ENCODE measurements around the gene CEACAM20. TPM values are rescaled to one million over a fixed set of nuclear protein-coding genes. Genes with fewer than 3 reads are reported as not detected.
A peak's percentile ranks its signal among the peaks of the same experiment; 100 is the strongest.

Gene CEACAM20
- total RNA-seq, 4 donors from 2014 or later = 0.48 to 0.68 TPM; not detected in 2

DNA sequence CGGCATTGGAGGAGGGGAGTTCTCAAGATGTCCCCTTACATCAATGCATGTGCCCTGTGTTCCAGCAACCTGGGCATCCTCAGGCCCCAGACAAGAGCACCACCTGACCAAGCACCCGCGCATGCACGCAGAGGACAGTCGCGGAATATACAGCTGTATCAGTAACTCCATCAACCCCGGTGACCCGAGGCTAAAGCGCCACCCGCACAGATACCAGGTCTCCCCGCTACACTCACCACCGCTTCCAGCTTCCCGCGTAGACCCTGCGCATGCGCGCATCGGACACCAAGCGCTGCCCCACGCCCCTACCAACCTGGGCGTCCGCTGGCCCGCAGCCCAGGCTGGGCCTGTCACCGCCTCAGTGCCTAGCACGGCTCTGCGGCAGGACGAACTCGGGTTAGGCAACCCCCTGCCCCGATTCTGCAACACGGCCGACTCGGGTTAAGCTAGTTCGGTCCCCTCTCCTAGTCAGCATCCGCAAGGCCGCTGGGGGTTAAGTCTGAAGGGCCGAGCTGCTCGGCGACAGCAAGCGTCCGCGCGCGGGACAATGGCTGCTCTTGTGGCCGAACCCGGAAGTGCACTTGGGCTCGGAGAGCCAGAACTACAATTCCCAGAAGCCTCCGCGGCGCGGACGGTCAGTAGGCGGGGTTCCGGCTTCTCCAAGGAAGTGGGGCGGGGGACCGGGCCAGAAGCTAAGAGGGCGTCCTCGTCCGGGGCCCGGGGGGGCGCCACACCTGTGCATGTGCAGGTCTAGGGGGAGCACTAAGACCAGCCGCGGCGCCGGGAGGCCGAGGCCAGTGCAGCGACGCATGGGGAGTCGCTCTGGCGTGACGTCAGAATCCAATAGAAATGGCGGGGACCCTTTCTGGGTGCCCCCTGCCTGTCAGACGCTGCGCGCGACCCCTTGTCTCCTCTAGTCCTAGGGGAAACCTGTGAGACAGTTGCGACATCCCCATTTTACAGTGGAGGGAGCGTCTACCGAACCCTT lies 29.2 kb downstream of the CEACAM20 start, which contains the start of gene ZNF180:
Gene ZNF180, minus strand, starts transcription at position 561 of the 988 bp plus-strand sequence. CDS start 3,188 bp downstream, outside the sequence.
- H3K9me3 ChIP-seq = peaks cover 16 to 24% of the 10 kb centered on the region in 2 donors
- 0% methylated on average over 3 to 52 of the region's 78 CpGs for WGBS, 2 donors (ENCODE audit: low coverage in 1 of 2)
- intact Hi-C loops (cut with DNase I; ENCODE audit: low total_unique reads) = no loop called here

DNA sequence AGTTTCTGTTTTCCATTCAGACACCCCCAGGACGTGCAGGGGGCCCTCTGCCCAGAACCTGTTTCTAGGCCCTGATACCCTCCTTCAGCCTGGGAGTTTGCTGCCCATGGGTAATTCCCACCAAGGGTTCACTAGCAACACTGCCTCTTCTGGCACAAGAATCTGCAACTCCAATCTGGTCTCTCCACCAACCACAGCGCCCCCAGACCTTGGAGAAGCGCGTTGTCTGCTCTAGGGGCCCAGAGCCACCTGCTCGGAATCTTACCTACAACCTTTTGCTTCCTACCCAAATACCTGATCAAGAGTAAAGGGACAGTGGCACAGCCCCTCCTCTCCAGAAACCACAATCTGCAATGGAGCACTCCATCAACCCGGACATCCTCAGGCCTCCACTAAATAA lies 29.9 kb downstream of the CEACAM20 start:
- DNase-seq = no peak
- H3K4me3 ChIP-seq = peak overlapping the region; percentile 62 to 80 (median 68)
- TF ChIP-seq POLR2AphosphoS5 (IDR thresholded peaks at IDR 0.05) (no peak), POLR2A (IDR thresholded peaks at IDR 0.05) (no peak), EP300 (IDR thresholded peaks at IDR 0.05; ENCODE audit: low read depth) (no peak)
- TF ChIP-seq, protein P1, sequence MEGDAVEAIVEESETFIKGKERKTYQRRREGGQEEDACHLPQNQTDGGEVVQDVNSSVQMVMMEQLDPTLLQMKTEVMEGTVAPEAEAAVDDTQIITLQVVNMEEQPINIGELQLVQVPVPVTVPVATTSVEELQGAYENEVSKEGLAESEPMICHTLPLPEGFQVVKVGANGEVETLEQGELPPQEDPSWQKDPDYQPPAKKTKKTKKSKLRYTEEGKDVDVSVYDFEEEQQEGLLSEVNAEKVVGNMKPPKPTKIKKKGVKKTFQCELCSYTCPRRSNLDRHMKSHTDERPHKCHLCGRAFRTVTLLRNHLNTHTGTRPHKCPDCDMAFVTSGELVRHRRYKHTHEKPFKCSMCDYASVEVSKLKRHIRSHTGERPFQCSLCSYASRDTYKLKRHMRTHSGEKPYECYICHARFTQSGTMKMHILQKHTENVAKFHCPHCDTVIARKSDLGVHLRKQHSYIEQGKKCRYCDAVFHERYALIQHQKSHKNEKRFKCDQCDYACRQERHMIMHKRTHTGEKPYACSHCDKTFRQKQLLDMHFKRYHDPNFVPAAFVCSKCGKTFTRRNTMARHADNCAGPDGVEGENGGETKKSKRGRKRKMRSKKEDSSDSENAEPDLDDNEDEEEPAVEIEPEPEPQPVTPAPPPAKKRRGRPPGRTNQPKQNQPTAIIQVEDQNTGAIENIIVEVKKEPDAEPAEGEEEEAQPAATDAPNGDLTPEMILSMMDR (IDR thresholded peaks at IDR 0.05) = no peak
- in situ Hi-C loops (cut with MboI; ENCODE audit: low pct_ligation_motif_present in 1 of 4, low pct_unique_long_range_greater_than_20kb in 1 of 4, low sequenced_read_pairs in 3 of 4) = no loop called here
- H3K4me1 ChIP-seq = peaks cover 3 to 14% (median 11%) of the 10 kb centered on the region in 4 donors
- peak overlapping the region in 1 of 4 donors; percentile 86 for H3K27ac ChIP-seq
- intact Hi-C loops (cut with DNase I; ENCODE audit: low total_unique reads) = no loop called here
- peaks cover 22 to 31% of the 10 kb centered on the region in 2 donors for H3K9me3 ChIP-seq
- WGBS, 2 donors (ENCODE audit: low coverage in 1 of 2) = 41 to 83% methylated on average over 1 to 6 of the region's 6 CpGs
- H3K36me3 ChIP-seq = peaks cover 0 to 32% (median 17%) of the 10 kb centered on the region in 4 donors
- H3K27me3 ChIP-seq = peaks cover 6% of the 10 kb centered on the region

More for the DNA sequence above, 29.2 kb downstream of the CEACAM20 start, which contains the start of gene ZNF180:
- peak; percentile 86 for TF ChIP-seq POLR2A (IDR thresholded peaks at IDR 0.05)
- TF ChIP-seq EP300 (IDR thresholded peaks at IDR 0.05; ENCODE audit: low read depth) = no peak
- peak; percentile 52 to 93 (median 81) for TF ChIP-seq POLR2AphosphoS5 (IDR thresholded peaks at IDR 0.05)
- TF ChIP-seq, protein P1 (IDR thresholded peaks at IDR 0.05) = peak; percentile 61 to 98 (median 75)
- peak within 1 kb of the TSS; percentile 83 to 86 (median 86) for H3K27ac ChIP-seq
- H3K4me3 ChIP-seq = peak within 1 kb of the TSS; percentile 62 to 80 (median 68)
- in situ Hi-C loops (cut with MboI; ENCODE audit: low pct_ligation_motif_present in 1 of 4, low pct_unique_long_range_greater_than_20kb in 1 of 4, low sequenced_read_pairs in 3 of 4) = no loop called here
- H3K4me1 ChIP-seq = peaks cover 3 to 14% (median 11%) of the 10 kb centered on the region in 4 donors
- DNase-seq = peak; percentile 96
- peaks cover 0 to 26% (median 13%) of the 10 kb centered on the region in 4 donors for H3K36me3 ChIP-seq
- H3K27me3 ChIP-seq = peaks cover 9% of the 10 kb centered on the region

DNA sequence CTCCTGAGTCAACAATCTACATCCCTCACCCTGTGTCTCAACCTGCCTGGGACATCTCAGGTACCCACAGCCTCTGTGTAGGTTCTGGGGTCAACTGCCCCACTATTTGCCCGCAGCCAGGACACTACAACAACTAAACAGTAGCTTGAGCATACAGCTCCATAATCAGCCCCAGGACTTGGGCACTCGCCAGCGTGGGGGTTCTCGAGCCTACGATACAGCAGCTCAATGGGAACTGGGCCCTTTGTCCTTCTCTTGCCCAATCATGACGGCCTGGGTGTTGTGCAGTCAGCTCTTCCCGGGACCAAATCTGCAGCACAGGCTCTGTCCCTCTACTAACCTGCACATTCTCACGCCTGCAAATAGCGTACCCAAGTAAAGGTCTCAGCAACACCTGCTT lies 30.5 kb downstream of the CEACAM20 start:
- H3K9me3 ChIP-seq = peaks cover 27 to 37% of the 10 kb centered on the region in 2 donors
- WGBS, 2 donors (ENCODE audit: low coverage in 1 of 2) = 97 to 100% methylated on average over 1 to 9 of the region's 9 CpGs
- TF ChIP-seq POLR2A (IDR thresholded peaks at IDR 0.05) = no peak
- no peak for TF ChIP-seq POLR2AphosphoS5 (IDR thresholded peaks at IDR 0.05)
- TF ChIP-seq, protein P1 (IDR thresholded peaks at IDR 0.05) = no peak
- TF ChIP-seq EP300 (IDR thresholded peaks at IDR 0.05; ENCODE audit: low read depth) = no peak
- intact Hi-C loops (cut with DNase I; ENCODE audit: low total_unique reads) = no loop called here
- H3K27ac ChIP-seq = no peak overlapping the region
- H3K36me3 ChIP-seq = peaks cover 0 to 38% (median 20%) of the 10 kb centered on the region in 4 donors
- in situ Hi-C loops (cut with MboI; ENCODE audit: low pct_ligation_motif_present in 1 of 4, low pct_unique_long_range_greater_than_20kb in 1 of 4, low sequenced_read_pairs in 3 of 4) = no loop called here
- peaks cover 5% of the 10 kb centered on the region for H3K27me3 ChIP-seq
- peaks cover 3 to 14% (median 11%) of the 10 kb centered on the region in 4 donors for H3K4me1 ChIP-seq
- no peak for DNase-seq
- H3K4me3 ChIP-seq = peak overlapping the region in 1 of 4 donors; percentile 80

DNA sequence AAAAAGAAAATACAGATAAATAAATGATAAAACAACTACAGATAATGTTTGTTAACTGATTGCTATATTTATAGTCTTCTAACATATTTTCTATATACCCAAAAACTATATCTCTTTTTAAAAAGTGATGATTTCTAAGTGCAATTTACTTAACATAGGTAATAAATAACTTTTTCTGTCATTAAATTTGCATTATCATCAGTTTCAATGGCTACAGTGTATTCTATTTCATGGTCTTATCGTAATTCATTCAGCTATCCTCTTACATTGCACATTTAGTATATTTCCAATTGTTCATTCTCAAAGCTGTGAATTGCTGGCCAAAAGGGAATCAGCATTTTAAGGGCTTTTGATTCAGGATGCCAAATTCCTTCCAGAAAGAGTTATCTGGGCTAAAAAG lies 32.8 kb downstream of the CEACAM20 start:
- Histone ChIP-seq H3K4me1 (peaks cover 3 to 14% (median 11%) of the 10 kb centered on the region in 4 donors), H3K36me3 (peaks cover 4 to 61% (median 32%) of the 10 kb centered on the region in 4 donors), H3K9me3 (peaks cover 50 to 60% of the 10 kb centered on the region in 2 donors), H3K27me3 (no peaks in the 10 kb centered on the region), H3K4me3 (no peak overlapping the region), H3K27ac (no peak overlapping the region)
- WGBS, 2 donors (ENCODE audit: low coverage in 1 of 2) = 97 to 100% methylated on average over 1 of the region's 1 CpG
- in situ Hi-C loops (cut with MboI; ENCODE audit: low pct_ligation_motif_present in 1 of 4, low pct_unique_long_range_greater_than_20kb in 1 of 4, low sequenced_read_pairs in 3 of 4) (no loop called here), intact Hi-C loops (cut with DNase I; ENCODE audit: low total_unique reads) (no loop called here)
- DNase-seq = no peak
- no peak for TF ChIP-seq POLR2AphosphoS5 (IDR thresholded peaks at IDR 0.05)
